NCI-H510A treated with DMSO at 0.1 percent for 48 hours (cell line): Measurements from ENCODE around the gene ZNF488.
A peak's percentile ranks its signal among the peaks of the same experiment; 100 is the strongest.
"Not testable (repeated sequence)": the region's sequence is repeated elsewhere in the genome, so short reads cannot be mapped to it uniquely, and the experiment has no call there.

Experiments used
- DNase-seq: peaks from one replicate; lab custom pipeline; 2025; lab: John Stamatoyannopoulos, UW

The ZNF488 gene, protein sequence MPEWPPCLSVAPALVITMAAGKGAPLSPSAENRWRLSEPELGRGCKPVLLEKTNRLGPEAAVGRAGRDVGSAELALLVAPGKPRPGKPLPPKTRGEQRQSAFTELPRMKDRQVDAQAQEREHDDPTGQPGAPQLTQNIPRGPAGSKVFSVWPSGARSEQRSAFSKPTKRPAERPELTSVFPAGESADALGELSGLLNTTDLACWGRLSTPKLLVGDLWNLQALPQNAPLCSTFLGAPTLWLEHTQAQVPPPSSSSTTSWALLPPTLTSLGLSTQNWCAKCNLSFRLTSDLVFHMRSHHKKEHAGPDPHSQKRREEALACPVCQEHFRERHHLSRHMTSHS

DNA sequence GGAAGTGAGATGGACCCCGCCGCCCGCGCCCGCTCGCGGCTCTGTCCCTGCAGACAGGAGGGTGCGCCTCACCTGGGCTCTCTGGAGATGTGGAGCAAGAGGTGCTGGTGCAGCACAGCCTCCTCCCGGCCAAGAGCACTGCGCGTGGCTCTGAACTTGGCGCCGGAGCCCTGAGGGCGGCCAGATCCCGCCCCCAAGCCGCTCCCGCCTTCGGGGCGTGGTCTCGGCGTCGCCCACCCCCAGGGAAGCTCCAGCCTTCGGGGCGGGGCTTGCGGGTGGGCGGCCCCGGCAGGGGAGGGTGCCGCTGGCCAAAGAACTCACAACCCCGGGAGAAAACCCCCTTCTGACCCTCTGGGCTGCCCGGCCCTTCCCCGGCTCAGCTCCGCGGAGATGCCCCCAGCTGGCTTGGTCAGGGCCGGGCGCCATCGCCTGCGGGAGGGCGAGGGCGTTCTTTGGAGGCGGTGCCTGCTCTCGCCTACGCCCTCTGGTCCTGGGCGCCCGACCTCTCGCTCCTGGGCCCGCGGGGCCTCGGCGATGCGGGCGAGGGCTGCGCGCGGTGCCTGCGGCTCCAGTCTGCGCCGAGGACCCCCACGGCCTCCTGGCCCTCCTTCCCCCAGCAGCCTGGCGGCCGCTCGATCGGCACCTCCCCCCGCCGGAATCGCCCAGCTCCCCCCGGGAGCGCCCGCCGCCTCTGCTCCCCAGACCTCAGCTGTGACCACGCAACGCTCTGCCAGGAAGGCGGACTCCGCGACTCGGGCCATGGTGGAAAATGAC is at the start of gene ZNF488:
Gene ZNF488 (minus strand): TSS at position 146 of the 774 bp plus-strand sequence. CDS start 15,464 bp downstream, outside the sequence.
- DNase-seq: peak; percentile 80

DNA sequence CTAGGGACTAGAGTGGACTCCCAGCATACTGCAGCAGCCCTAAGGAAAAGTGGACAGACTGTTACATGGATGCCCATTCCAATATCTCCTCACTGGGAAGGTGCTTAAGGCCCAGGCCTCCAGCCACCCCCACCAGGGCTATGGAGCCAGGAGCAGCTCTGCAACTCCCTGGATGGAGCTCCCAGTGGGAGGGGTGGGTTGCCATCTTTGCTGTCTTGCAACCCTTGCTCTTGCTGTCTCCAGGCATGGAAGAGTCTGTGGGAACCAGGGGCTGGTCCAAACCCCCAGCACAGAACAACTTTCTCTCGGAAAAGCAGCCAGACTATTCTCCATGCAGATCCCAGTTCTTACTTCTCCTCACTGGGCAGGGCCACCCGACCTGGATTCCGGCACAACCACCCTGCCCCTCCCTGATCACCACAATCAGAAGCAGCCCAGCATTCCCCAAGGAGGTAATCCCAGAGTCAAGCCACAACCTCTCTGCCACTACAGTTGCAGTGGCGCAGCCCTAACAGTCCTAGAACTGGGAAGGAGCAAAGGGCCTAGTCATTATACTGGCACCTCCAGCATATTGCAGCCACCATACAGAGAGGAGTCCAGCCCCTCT is 41.8 kb upstream of the ZNF488 start:
- no peak for DNase-seq

DNA sequence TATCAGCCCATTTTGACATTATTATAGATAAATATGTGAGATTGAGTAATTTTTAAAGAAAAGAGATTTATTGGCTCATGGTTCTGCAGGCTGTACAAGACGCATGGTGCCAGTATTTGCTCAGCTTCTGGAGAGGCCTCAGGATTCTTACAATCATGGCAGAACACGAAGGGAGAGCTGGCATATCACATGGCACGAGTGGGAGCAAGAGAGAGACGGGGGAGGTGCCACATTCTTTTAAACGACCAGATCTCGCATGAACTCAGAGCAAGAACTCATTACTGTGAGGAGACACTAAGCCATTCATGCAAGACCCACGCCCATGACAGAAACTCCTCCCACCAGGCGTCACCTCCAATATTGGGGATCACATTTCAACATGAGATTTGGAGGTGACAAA is 40.1 kb upstream of the ZNF488 start:
- DNase-seq: no peak

DNA sequence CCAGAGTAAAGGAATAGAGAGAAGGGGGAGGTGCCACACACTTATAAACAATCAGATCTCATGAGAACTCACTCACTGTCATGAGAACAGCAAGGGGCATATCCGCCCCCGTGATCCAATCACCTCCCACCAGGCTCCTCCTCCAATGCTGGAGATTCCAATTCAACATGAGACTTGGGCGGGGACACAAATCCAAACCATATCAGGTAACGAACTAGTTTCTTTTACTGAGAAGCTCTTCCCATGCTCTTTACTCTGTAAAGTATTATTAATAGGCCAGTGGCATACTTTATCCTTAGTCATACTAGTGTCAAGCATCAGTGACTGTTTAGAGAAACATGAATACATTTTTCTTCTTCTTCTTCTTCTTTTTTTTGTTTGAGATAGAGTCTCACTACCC is 39.4 kb upstream of the ZNF488 start:
- DNase-seq: no peak

DNA sequence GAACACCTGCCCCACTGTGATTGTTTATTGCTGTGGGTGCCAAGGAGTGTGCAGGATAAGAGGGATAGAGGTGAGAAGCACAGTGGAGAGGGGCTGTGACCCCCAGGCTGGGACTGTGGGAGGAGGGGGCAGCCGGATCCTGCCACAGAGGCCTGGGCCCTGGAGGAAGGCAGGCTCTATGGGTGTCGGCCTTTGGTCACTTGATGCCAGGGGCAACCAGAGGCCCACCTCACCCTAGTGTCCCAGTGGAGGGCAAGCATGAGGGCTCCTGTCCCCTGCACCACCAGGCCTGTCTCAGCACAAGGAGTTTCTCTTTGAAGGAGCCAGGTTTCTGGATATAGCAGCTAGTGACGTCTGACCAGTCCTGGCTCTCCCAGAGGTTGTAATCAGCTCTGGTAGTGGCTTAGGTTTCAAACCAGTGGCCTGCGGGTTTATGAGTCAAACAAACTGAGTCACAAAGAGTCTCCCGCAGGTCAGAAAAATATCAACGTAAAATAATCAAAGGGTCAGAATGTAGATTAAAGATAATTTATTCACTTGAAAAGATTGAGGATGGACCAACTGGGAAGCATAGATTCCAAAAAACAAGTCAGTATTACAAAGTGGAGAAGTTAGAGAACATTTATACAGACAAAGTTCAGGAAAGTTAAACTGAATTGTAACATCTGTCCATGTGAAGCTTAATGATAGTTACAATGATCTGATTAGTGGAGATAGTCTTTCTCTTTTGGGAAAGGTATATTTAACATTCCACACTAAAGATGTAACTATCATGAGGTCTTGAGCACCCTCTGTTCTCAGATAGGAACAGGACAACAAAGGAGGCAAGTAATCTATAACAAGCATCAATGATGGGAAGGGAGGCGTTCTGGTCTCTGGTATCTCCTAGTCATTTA is 37.2 kb upstream of the ZNF488 start:
- no peak for DNase-seq

DNA sequence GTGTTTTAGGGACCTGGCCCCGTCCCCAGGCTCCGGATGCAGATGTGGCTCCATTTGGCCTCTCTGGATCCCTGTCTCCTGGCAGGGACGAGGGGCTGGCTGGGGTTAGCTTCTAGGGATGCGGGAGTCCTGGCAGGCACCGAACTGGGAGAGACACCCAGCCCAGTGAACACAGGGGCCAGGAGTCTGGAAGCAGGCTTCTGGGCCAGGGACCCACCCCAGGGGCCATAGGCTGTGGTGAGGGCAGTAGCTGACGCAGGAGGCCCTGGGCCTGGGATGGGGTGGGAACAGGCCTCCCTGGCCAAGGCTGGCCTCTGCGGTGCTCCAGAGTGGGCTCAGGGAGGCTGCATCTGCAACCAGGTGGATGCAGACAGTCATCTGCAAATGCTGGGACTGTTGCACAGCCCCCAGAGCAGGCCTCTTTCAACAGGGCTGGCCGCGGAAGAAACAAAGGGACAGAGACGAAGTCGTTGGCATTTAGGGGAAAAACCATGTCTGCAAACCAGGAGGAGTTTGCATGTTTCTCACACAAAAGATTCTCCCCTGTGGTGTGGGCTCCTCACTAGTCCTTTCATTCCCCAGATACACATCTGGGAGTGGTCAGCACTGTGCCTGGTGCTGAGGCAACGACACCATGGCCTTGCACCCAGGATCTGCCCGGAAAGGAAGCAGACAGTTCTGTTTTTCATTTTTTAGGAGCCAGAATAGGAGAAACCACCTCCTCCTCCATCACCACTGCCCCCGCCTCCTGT is 36.4 kb upstream of the ZNF488 start:
- DNase-seq: no peak

DNA sequence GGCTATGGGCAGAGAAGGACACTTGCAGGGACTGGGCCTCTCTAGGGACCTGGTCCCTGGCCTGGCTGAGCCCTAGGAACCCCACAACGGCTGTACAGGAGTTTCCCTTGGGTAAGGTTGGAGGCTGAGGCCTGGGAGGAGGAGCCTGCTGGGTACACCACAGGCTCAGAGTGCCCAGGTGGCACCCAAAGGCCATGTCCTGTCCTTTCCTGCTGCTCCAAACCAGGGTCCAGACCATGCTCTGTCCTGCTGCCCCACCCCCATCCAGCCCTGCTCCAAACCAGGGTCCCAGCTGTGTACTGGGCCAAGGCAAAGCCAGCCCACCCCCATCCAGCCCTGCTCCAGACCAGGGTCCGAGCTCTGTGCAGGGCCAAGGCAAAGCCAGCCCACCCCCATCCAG is 35.3 kb upstream of the ZNF488 start:
- no peak for DNase-seq

DNA sequence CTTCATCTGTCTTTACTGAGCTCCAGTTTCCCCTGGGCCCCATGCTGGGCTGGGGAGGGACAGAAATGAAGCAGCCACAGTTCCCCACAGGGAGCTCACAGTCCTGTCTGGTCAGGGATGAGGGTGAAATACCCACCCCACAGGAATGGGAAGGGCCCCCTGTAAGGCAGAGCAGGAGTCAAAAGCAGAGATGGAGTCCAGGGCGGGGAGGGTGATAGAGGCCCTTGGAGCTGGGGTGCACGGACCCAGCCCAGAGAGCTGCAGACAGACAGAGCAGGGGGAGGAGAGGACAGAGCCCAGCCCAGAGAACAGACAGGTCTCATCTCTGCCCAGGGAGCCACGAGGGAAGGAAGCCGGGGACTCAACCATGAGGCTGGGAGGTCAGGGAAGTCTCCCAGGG is 34.9 kb upstream of the ZNF488 start:
- no peak for DNase-seq

DNA sequence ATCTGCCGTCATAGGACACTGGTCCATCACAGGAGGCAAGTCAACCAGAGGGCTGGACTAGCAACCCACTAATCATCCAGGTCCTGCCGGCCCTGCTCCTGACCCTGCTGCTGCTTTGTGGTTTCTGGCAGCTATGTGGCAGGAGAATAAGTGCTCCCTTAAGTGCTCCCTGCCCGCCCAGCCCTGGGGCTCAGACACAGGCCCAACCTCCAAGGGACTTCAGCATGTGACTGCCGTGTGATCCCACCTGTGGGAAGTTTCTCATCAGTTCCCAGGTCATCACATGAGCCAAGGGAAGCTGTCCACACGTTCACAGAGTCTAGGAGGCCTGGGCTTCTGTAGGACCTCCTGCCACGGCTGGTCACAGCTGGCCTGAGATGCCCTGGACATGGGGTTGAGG is 34.2 kb upstream of the ZNF488 start:
- no peak for DNase-seq

- DNase-seq: not testable (repeated sequence)
These were observed 32.5 kb upstream of the ZNF488 start for GRCh38 chr10:47416305-47417218.

- no peak for DNase-seq
These were observed 31.6 kb upstream of the ZNF488 start for GRCh38 chr10:47415520-47416304.

GRCh38 chr10:47414752-47415519 is 30.8 kb upstream of the ZNF488 start:
- DNase-seq: no peak

GRCh38 chr10:47414227-47414592 is 30.1 kb upstream of the ZNF488 start:
- DNase-seq: no peak

GRCh38 chr10:47413531-47414226 is 29.6 kb upstream of the ZNF488 start:
- DNase-seq: no peak

GRCh38 chr10:47412869-47413268 is 28.8 kb upstream of the ZNF488 start:
- DNase-seq: no peak

GRCh38 chr10:47412177-47412730 is 28.2 kb upstream of the ZNF488 start:
- no peak for DNase-seq

- no peak for DNase-seq
These were observed 26.8 kb upstream of the ZNF488 start for GRCh38 chr10:47410862-47411261.

- DNase-seq: no peak
These were observed 26.2 kb upstream of the ZNF488 start for GRCh38 chr10:47410271-47410670.
